GM21576 (cell line): ENCODE measurements around the gene KIRREL1.

Source experiments
- ATAC-seq: cut with Tn5 transposase; IDR thresholded peaks from one replicate; pipeline ENCODE4 v1.9.1; 2021; ENCODE audit warnings: mild to moderate bottlenecking, moderate library complexity; ENCODE audit not compliant: unreplicated experiment

Gene KIRREL1

GRCh38 chr1:158101927-158102326 lies 108.5 kb downstream of the KIRREL1 start:
- ATAC-seq: no peak

DNA sequence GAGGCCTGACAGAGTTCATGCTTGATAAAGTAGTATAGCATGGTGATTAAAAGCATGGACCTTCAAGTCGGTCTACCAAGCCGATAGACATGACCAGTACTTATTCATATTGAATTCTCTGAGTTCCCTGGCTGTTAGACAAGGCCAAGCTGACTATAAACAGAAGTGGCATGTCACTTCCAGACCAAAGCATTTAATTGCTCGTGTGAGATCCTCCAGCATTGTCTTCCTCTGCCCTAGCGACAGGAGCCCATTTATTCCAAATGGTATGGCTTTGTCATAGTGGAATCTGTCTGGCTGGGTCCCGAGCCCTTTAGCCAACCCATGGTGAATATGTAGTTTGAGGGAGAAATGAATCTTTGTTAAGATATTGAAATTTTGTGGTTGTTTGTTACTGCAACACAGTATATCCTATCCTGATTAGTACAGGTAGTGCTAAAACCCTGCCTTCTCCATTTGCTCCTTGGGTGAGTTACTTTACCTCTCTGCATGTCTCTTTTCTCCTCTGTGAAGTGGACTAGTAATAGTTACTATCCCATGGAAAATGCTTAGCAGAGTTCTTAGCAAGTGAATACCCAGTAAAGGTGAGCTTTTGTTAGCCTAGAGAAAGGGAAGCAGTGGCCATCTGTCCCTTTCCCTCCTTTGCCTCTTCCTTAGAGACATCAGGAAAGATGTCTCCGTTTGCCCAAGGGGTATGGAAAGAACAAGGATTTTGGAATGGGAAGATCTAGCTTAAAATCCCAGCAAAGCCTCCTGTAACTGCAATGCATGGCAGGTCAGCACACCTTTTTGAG lies 109.6 kb downstream of the KIRREL1 start:
- no peak for ATAC-seq

GRCh38 chr1:158103861-158104522 lies 110.5 kb downstream of the KIRREL1 start:
- no peak for ATAC-seq

GRCh38 chr1:158104891-158105290 lies 111.4 kb downstream of the KIRREL1 start:
- no peak for ATAC-seq

DNA sequence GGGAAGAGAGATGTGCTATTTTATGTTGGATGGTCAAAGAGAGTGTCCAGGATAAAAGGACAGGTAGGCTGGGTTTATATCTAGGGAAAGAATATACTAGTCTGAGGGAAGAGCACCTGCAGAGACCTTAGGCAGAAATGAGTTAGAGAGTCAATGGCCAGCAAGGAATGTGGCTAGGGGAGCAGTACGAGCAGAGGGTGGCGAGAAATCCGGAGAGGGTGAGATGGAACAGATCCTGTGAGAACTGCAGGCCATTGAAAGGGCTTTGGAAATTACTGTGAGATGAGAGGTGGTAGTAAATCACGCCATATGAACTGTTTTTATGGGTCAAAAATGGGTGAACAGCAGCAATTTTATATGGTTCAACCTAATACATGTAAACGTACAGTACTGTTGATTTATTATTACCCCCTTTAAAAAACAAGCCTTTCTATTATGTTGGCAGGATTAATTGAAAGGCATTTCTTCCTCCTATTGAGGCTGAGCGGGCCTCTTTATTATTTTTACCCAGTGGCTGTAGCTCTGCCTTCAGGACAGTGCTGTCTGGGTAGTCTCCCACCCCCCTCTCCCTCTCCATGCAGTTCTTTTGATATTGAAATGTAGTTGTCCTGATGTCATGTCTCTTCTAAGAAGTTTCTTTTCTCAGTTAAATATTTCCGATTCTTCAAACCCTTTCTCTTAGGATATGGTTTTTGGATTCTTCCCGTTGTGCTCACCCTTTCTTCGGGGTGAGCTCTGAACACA lies 112.1 kb downstream of the KIRREL1 start:
- ATAC-seq: no peak

DNA sequence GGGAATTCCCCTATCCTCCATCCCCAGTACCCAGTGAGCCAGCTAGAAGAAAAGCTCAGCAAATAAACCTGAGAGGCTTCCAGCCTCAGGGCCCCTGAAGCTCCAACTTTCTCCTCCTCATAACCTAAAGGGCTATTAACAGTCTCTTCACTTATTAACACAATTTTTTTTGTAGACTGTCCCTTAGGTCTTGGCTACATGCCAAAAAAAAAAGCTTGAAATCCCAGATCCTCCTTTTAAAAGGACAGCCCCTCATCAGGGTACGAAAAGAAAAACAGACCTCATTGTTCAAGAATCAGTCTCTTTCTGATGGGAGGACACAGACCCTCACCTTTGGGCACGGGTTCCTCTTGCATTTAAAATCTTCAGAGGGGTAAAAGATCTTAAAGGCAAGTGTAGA lies 114.5 kb downstream of the KIRREL1 start:
- no peak for ATAC-seq

GRCh38 chr1:158112994-158113758 lies 119.7 kb downstream of the KIRREL1 start:
- ATAC-seq: no peak

DNA sequence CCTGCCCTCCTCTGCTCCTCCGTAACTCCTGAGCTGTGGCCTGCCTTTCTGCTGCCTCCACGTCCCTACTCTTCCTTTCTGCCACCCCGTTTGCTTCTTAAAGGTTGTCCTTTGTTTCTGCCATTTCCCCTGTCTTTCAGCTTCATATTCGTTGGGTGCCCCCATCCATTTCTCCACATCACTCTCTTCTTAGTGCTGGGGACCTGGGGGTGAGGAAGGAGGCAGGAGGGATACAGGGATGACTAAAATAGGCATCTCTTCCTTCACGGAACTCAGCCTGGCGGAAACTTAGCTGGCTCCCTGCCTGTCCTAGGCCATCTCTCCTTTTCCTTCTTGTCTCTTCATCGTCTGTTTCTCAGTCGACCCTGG lies 120.3 kb downstream of the KIRREL1 start:
- no peak for ATAC-seq

- no peak for ATAC-seq
Measured at GRCh38 chr1:158115126-158115525, 121.7 kb downstream of the KIRREL1 start.

DNA sequence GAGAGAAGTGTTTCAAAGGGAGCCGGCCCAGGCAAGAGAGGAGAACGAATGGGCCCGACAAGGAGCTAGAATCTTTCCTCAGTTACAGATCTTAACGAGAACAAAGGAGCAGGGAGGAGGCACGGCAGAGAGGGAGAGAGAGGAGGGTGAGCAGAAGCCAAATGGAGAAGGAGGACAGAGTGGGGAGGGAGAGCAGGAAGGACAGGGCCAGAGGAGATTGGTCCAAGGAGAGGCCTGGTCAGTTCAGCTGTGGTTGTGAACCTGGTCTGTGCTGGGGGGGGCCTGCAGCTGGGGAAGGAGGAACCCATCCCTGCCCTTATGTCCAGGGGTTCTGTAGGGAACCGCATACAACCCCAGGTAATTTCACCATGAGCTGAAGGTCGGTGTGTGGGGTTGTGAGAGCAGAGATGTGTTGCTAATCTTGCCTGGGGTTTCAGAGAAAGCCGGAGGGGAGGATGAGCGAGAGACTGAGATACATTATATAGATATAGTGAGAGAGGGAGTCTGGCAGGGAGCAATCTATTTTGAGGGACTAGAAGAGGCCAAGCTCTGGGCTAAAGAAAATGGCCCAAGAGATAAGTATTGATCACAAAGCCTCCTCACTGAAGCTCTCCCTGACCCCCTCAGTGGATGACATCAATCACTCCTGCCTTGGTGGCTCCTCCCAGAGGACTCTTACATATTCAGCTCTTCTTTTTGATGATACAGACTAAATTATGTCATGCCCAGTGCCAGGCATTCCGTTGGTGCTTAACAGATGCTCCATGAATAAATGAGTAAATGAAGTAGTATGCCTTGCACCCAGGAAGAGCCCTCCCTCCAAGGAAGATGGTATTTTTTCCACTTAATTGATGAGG lies 123.1 kb downstream of the KIRREL1 start:
- ATAC-seq: no peak

GRCh38 chr1:158117854-158118704 lies 124.6 kb downstream of the KIRREL1 start:
- ATAC-seq: no peak

DNA sequence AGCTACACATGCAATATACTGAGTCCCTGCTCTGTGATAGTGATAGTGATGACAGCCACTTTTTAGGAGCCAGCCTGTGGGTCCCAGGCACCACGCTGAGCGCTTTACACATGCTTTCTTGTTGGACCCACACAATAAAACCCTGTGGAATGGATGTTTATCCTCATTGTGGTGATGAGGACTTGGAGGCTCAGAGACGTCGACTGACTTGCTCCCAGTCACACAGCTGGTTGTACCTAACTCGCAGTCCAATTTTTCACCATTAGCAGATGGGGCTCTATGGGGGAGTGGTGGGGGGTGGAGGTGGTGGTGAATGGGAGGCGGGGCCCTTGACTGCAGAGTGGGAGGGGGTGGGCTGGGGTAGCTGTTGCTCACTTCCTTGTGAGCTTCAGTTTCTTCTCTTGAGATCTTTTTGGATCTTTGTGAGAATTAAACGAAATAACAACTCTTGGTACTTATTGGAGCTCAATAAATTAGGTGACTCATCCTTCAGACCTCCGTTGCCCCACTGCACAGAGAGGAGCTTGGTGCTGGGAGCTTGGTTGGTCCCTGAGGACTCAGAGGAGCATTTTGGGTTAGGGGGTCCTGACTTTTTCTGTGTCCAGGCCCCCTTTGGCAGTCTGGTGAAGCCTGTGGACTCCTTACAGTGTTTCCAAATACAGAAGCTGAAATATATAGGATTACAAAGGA lies 125.4 kb downstream of the KIRREL1 start:
- ATAC-seq: no peak

DNA sequence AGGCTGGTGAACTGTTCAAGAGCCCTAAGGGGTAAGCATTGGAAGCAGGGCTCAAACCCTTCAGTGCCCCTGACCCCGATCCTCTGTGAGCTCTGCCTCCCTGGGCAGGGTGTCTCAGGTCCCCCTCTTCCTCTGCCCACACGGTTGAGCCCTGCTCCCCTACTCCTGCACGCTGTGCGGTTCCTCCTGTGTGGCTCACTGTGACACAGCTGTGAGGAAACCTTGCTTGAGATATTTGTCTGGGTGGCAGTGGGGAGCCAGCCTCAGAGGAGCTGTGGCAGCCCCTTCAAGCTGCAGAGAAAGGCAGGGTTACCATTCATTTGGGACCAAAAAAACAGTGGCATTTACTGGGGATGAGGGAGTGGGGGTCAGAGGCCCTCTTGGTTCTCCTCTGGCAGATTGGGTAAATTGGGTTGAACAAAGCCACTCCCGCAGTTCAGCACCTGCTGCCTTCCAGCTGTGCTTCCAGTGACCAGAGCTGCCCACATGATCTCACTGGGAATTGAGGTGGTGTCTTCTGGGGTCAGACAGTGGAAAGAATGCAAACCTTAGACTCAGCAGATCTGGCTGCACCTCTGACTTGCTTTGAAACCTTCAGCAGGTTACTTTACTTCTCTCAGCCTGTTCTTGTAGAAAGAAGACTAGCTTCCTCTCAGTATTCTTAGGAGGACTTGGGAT lies 126.7 kb downstream of the KIRREL1 start:
- no peak for ATAC-seq

GRCh38 chr1:158121604-158122254 lies 128.3 kb downstream of the KIRREL1 start:
- ATAC-seq: no peak

- no peak for ATAC-seq
Measured at GRCh38 chr1:158122833-158123388, 129.5 kb downstream of the KIRREL1 start.

DNA sequence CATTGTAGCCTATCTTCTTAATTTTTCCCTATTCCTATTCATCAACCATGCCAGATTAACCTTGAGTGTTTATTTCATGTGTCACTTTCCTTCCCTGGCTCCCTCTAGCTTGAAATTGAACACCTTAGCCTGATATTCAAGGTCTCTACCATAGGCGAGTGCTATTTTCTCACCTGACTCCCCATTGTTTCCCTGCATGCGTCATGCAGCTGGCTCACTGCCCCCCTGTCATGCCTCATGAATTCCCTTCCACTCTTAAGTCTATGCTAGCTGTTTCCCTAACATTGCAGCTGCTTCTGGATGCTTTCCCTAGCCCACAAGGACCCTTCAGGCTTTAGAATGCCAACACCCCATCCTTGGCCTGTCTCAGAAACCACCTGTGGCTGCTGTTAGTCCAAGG lies 130.6 kb downstream of the KIRREL1 start:
- no peak for ATAC-seq

DNA sequence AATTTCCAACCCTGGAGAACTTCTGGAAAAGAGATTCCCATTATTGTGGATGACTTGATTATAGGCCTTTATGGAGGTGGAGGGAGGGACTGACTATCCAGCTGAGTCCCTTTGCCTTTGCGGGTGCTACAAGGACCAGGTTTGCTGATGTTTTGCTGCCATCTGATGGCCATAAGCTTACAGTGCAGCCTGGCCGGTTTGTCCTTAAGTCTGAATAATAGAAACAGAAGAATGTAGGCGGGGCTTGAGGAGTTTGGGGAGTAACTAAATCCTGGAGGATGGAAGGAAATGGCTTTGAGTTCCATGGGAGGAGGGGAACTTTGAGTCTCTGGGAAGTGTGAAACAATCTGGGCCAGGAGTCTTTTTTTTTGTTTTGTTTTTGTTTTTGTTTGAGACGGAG lies 131.6 kb downstream of the KIRREL1 start:
- peak; percentile 75 for ATAC-seq
